CD14-positive monocyte (primary cell): ENCODE measurements around the gene GALK2. TPM values are rescaled to one million over a fixed set of nuclear protein-coding genes. Genes with fewer than 3 reads are reported as not detected.
A peak's percentile ranks its signal among the peaks of the same experiment; 100 is the strongest.
"Not testable (repeated sequence)": the region's sequence is repeated elsewhere in the genome, so short reads cannot be mapped to it uniquely, and the experiment has no call there.

Experiments
- DNase-seq, 3 donors: peaks; one replicate each; pipeline ENCODE4 v3.0.0-alpha.2; 2011 to 2022
- H2AFZ ChIP-seq: 2 replicates; pipeline ENCODE4 v1.6.0; 2012; ENCODE audit warnings: mild to moderate bottlenecking, low read depth, low read length, inconsistent platforms; ENCODE audit not compliant: insufficient read depth, poor library complexity, severe bottlenecking
- H3K27ac ChIP-seq, 2 donors: 1 replicate in 1 of 2; 2 replicates in 1 of 2; pipeline ENCODE4 v1.5.1; 2012 to 2013; ENCODE audit warnings: low read length in 2 of 2, control low read depth in 1 of 2, inconsistent platforms in 1 of 2, low read depth in 1 of 2, mild to moderate bottlenecking in 1 of 2
- H3K27me3 ChIP-seq, 2 donors: one replicate each; pipeline versions ENCODE4 v1.6.0 to v1.6.1; 2011 to 2013; ENCODE audit warnings: low read length in 2 of 2; ENCODE audit not compliant: control insufficient read depth in 2 of 2, insufficient read depth in 2 of 2
- H3K36me3 ChIP-seq, 2 donors: replicated peaks in 1 of 2; 1 replicate in 1 of 2; 2 replicates in 1 of 2; pipeline versions ENCODE4 v1.5.1 to v1.6.1; 2012 to 2013; ENCODE audit warnings: low read length in 2 of 2, control low read depth in 1 of 2, inconsistent platforms in 1 of 2, mild to moderate bottlenecking in 1 of 2; ENCODE audit not compliant: insufficient read depth in 2 of 2, control insufficient read depth in 1 of 2
- H3K4me1 ChIP-seq, 2 donors: 1 replicate in 1 of 2; 2 replicates in 1 of 2; pipeline versions ENCODE4 v1.5.1 to v1.6.1; 2012 to 2013; ENCODE audit warnings: low read length in 2 of 2, control low read depth in 1 of 2, inconsistent platforms in 1 of 2, mild to moderate bottlenecking in 1 of 2, moderate library complexity in 1 of 2; ENCODE audit not compliant: insufficient read depth in 2 of 2, control insufficient read depth in 1 of 2
- H3K4me2 ChIP-seq: replicated peaks from 2 replicates; pipeline ENCODE3; 2012; ENCODE audit warnings: low read length, moderate library complexity, mild to moderate bottlenecking; ENCODE audit not compliant: poor library complexity, severe bottlenecking; ENCODE audit errors: extremely low read depth
- H3K4me3 ChIP-seq, 3 experiments: fragments of 200-600 bp in 1 of 3; sonication (generic) in 1 of 3; replicated peaks in 1 of 3; 1 replicate in 2 of 3; 2 replicates in 1 of 3; pipeline ENCODE4 v1.5.1; 2011 to 2013; ENCODE audit warnings: low read length in 3 of 3, mild to moderate bottlenecking in 3 of 3, control low read depth in 2 of 3, low read depth in 2 of 3, inconsistent platforms in 1 of 3, moderate library complexity in 1 of 3
- H3K79me2 ChIP-seq: 2 replicates; pipeline ENCODE4 v1.6.0; 2012; ENCODE audit warnings: mild to moderate bottlenecking, control low read depth, inconsistent platforms, low read length, moderate library complexity; ENCODE audit not compliant: insufficient read depth
- H3K9ac ChIP-seq: 2 replicates; pipeline ENCODE4 v1.6.0; 2017; ENCODE audit warnings: low read length, mild to moderate bottlenecking; ENCODE audit not compliant: insufficient read depth, poor library complexity, severe bottlenecking
- H3K9me3 ChIP-seq, 2 donors: replicated peaks in 1 of 2; 1 replicate in 1 of 2; 2 replicates in 1 of 2; pipeline versions ENCODE4 v1.5.1 to v1.6.1; 2012 to 2013; ENCODE audit warnings: low read length in 2 of 2, control low read depth in 1 of 2; ENCODE audit not compliant: control insufficient read depth in 1 of 2, insufficient read depth in 1 of 2
- H4K20me1 ChIP-seq: 2 replicates; pipeline ENCODE4 v1.6.0; 2012; ENCODE audit warnings: mild to moderate bottlenecking, low read length, control low read depth, moderate library complexity; ENCODE audit not compliant: insufficient read depth
- H3K27ac Mint-ChIP-seq, 7 donors: one replicate each; pipeline ENCODE4 v1.8.0; 2020; ENCODE audit warnings: mild to moderate bottlenecking in 7 of 7, mixed read lengths in 7 of 7, moderate library complexity in 6 of 7, inconsistent platforms in 2 of 7
- H3K27me3 Mint-ChIP-seq, 3 donors: one replicate each; pipeline ENCODE4 v1.8.0; 2021 to 2022; ENCODE audit warnings: low read depth in 3 of 3, mild to moderate bottlenecking in 3 of 3, mixed read lengths in 3 of 3, moderate library complexity in 3 of 3, inconsistent platforms in 1 of 3
- H3K36me3 Mint-ChIP-seq, 2 donors: one replicate each; pipeline ENCODE4 v1.8.0; 2020; ENCODE audit warnings: mixed read lengths in 2 of 2, inconsistent platforms in 1 of 2, mild to moderate bottlenecking in 1 of 2
- H3K4me1 Mint-ChIP-seq: one replicate; pipeline ENCODE4 v1.8.0; 2020; ENCODE audit warnings: mild to moderate bottlenecking, mixed read lengths
- H3K4me3 Mint-ChIP-seq, 2 donors: one replicate each; pipeline ENCODE4 v1.8.0; 2020; ENCODE audit warnings: mild to moderate bottlenecking in 2 of 2, mixed read lengths in 2 of 2, moderate library complexity in 1 of 2
- H3K9me3 Mint-ChIP-seq, 7 donors: one replicate each; pipeline ENCODE4 v1.8.0; 2020 to 2022; ENCODE audit warnings: mixed read lengths in 7 of 7, mild to moderate bottlenecking in 6 of 7, moderate library complexity in 6 of 7, inconsistent platforms in 2 of 7
- CTCF ChIP-seq: fragments of 200-600 bp; IDR thresholded peaks from one replicate; pipeline ENCODE4 v1.8.0; 2022; ENCODE audit warnings: antibody characterized with exemption, mild to moderate bottlenecking
- WGBS: methylation state at CpG from one replicate; pipeline ENCODE4 v1.1.5; 2013; ENCODE audit warnings: missing lambda C conversion rate; ENCODE audit not compliant: insufficient coverage; 5-methylcytosine and 5-hydroxymethylcytosine counted together
- intact Hi-C, 2 donors: fragments of 100-400 bp; cut with micrococcal nuclease; formaldehyde crosslinking; loops; one replicate each; pipeline versions ENCODE4 v1.15.0 to v1.15.1; 2023
- polyA plus RNA-seq, 3 donors: library from polyadenylated mRNA; depleted of rRNA in 1 of 3; unstranded in 2 of 3; stranded (reverse) in 1 of 3; fragments of 300-500 nt in 2 of 3; fragments of >200 nt in 1 of 3; fragmentation: Illumina TruSeq in 2 of 3; gene quantifications; 1 replicate in 2 of 3; 2 replicates in 1 of 3; pipeline ENCODE4 v1.2.3, GENCODE V29; 2012 to 2021

The GALK2 gene
- polyA plus RNA-seq, 3 donors = 14.2 to 16.9 (median 14.5) TPM

DNA sequence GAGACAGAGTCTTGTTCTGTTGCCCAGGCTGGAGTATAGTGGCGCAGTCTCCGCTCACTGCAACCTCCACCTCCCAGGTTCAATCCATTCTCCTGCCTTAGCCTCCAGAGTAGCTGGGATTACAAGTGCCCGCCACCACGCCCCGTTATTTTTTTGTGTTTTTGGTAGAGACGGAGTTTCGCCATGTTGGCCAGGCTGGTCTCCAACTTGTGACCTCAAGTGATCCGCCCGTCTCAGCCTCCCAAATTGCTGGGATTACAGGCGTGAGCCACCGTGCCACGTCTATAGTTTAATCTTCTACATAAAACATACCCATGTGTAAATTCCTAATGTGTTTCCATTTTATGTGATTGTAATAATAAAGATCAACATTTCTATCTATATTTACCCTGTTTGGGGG is 1.7 kb downstream of the GALK2 start:
- DNase-seq = no peak
- peaks cover 2 to 5% of the 10 kb centered on the region in 2 donors for H3K36me3 Mint-ChIP-seq
- peaks cover 45% of the 10 kb centered on the region for H3K79me2 ChIP-seq

GRCh38 chr15:49174902-49175301 is 4.9 kb downstream of the GALK2 start:
- H3K27me3 Mint-ChIP-seq = peaks cover 0 to 2% (median 0%) of the 10 kb centered on the region in 3 donors
- H3K36me3 Mint-ChIP-seq = peaks cover 7 to 10% of the 10 kb centered on the region in 2 donors
- peaks cover 35% of the 10 kb centered on the region for H3K4me1 Mint-ChIP-seq
- Histone ChIP-seq H2AFZ (no peak overlapping the region), H3K27ac (peak overlapping the region in 1 of 2 donors; percentile 32), H3K4me3 (no peak overlapping the region), H3K27me3 (no peaks in the 10 kb centered on the region), H4K20me1 (no peaks in the 10 kb centered on the region), H3K4me2 (no peak overlapping the region), H3K9ac (no peak overlapping the region), H3K79me2 (peaks cover 45% of the 10 kb centered on the region), H3K9me3 (no peaks in the 10 kb centered on the region), H3K36me3 (no peaks in the 10 kb centered on the region), H3K4me1 (peaks cover 14 to 16% of the 10 kb centered on the region in 2 donors)
- intact Hi-C loops = no loop called here
- H3K9me3 Mint-ChIP-seq = peaks cover 0 to 2% (median 0%) of the 10 kb centered on the region in 7 donors
- H3K4me3 Mint-ChIP-seq = no peak overlapping the region
- no peak for TF ChIP-seq CTCF
- no peak overlapping the region for H3K27ac Mint-ChIP-seq
- no peak for DNase-seq
- WGBS = no CpG with 5 or more reads among the region's 3 CpGs

More for the DNA sequence above, 1.7 kb downstream of the GALK2 start:
- Mint-ChIP-seq H3K27me3 (peaks cover 0 to 2% (median 0%) of the 10 kb centered on the region in 3 donors), H3K4me1 (peaks cover 38% of the 10 kb centered on the region), H3K27ac (peak overlapping the region in 1 of 7 donors; percentile 30), H3K4me3 (no peak overlapping the region), H3K9me3 (peaks cover 0 to 2% (median 0%) of the 10 kb centered on the region in 7 donors)
- no peak overlapping the region for H3K4me2 ChIP-seq
- H3K9me3 ChIP-seq = no peaks in the 10 kb centered on the region
- no peak overlapping the region for H2AFZ ChIP-seq
- WGBS = no CpG with 5 or more reads among the region's 12 CpGs
- H3K9ac ChIP-seq = no peak overlapping the region
- H3K36me3 ChIP-seq = no peaks in the 10 kb centered on the region
- TF ChIP-seq CTCF = no peak
- no peaks in the 10 kb centered on the region for H4K20me1 ChIP-seq
- H3K4me3 ChIP-seq = no peak overlapping the region
- H3K27ac ChIP-seq = no peak overlapping the region
- intact Hi-C loops = no loop called here
- H3K4me1 ChIP-seq = peaks cover 14 to 16% of the 10 kb centered on the region in 2 donors
- no peaks in the 10 kb centered on the region for H3K27me3 ChIP-seq

DNA sequence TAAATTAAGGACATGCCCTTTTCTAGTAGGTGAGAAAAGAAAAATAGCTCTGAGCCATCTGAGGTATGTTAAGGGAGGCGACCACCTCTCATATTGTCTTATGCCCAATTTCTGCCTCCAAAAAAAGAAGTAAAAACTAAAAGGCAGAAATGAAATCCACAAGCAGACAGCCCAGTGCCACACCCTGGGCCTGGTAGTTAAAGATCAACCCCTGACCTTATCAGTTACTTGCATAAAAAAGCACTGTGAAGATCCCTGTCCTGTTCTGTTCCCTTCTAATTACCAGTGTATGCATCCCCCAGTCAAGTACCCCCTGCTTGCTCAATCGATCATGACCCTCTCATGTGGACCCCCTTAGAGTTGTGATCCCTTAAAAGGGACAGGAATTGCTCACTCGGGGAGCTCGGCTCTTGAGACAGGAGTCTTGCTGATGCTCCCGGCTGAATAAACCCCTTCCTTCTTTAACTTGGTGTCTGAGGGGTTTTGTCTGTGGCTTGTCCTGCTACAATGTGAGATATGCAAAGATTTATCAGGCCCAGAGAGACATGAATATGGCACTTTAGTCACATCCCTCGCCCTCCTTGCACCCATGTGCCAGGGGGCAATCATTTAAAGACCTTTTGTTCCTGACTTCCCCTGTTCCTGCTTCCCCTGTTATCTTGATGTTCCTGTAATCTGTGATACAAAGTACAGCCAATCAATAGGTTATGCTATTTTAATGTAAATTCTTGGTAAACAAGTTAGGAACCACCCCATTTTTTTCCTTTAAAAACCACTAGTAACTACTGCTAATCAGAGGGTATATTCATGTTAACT is 5.7 kb downstream of the GALK2 start:
- intact Hi-C loops, H3K27me3 Mint-ChIP-seq, H3K27me3 ChIP-seq, H4K20me1 ChIP-seq, DNase-seq, H3K4me3 Mint-ChIP-seq, H3K9me3 Mint-ChIP-seq, H2AFZ ChIP-seq, H3K36me3 ChIP-seq, H3K9me3 ChIP-seq, H3K9ac ChIP-seq, H3K36me3 Mint-ChIP-seq, H3K4me2 ChIP-seq, H3K27ac ChIP-seq, H3K4me3 ChIP-seq: not testable (repeated sequence)
- peak overlapping the region in 2 of 7 donors; percentile 64 to 80 for H3K27ac Mint-ChIP-seq
- H3K4me1 Mint-ChIP-seq = peaks cover 30% of the 10 kb centered on the region
- Histone ChIP-seq H3K4me1 (peaks cover 11 to 14% of the 10 kb centered on the region in 2 donors), H3K79me2 (peaks cover 41% of the 10 kb centered on the region)
- 100% methylated on average over 1 of the region's 6 CpGs for WGBS
